Astrocyte (in vitro differentiated cells and primary cell): ENCODE results near the gene TRIM8. TPM values are rescaled to one million over a fixed set of nuclear protein-coding genes. Genes with fewer than 3 reads are reported as not detected.

Experiments
- DNase-seq: peaks from one replicate; pipeline ENCODE4 v3.0.0-alpha.2; 2010; ENCODE audit warnings: low read depth
- FAIRE-seq: peaks from 2 replicates; lab custom pipeline; 2011; peaks lifted over from hg19 to GRCh38; lab: Jason Lieb, UNC
- H2AFZ ChIP-seq: 2 replicates; pipeline ENCODE4 v1.6.0; 2012; ENCODE audit warnings: low read depth, low read length, inconsistent platforms
- H3K27ac ChIP-seq: 2 replicates; pipeline ENCODE4 v1.5.1; 2011; ENCODE audit warnings: low read depth, low read length, inconsistent platforms
- H3K27me3 ChIP-seq: 2 replicates; pipeline ENCODE4 v1.6.0; 2011; ENCODE audit warnings: low read length, inconsistent platforms; ENCODE audit not compliant: insufficient read depth
- H3K36me3 ChIP-seq: 2 replicates; pipeline ENCODE4 v1.5.1; 2011; ENCODE audit warnings: low read length, inconsistent platforms; ENCODE audit not compliant: insufficient read depth
- H3K4me1 ChIP-seq: 2 replicates; pipeline ENCODE4 v1.5.1; 2011; ENCODE audit warnings: low read length, inconsistent platforms; ENCODE audit not compliant: insufficient read depth
- H3K4me2 ChIP-seq: 2 replicates; pipeline ENCODE4 v1.6.0; 2012; ENCODE audit warnings: low read length, inconsistent platforms
- H3K4me3 ChIP-seq: 2 replicates; pipeline ENCODE4 v1.5.1; 2011; ENCODE audit warnings: low read depth, mild to moderate bottlenecking, low read length, inconsistent platforms; ENCODE audit not compliant: insufficient read depth
- H3K79me2 ChIP-seq: 2 replicates; pipeline ENCODE4 v1.6.0; 2012; ENCODE audit warnings: mild to moderate bottlenecking, low read length, inconsistent platforms; ENCODE audit not compliant: insufficient read depth
- H3K9ac ChIP-seq: 2 replicates; pipeline ENCODE4 v1.6.0; 2012; ENCODE audit warnings: mild to moderate bottlenecking, low read length, inconsistent platforms
- H3K9me3 ChIP-seq: 2 replicates; pipeline ENCODE4 v1.5.1; 2012; ENCODE audit warnings: low read depth, mild to moderate bottlenecking, low read length, inconsistent platforms; ENCODE audit not compliant: insufficient read depth
- H4K20me1 ChIP-seq: 2 replicates; pipeline ENCODE4 v1.6.0; 2012; ENCODE audit warnings: low read length, inconsistent platforms; ENCODE audit not compliant: insufficient read depth
- H3K27ac Mint-ChIP-seq: one replicate; pipeline ENCODE4 v1.8.0; 2021; ENCODE audit warnings: mild to moderate bottlenecking, mixed read lengths; ENCODE audit not compliant: unreplicated experiment
- H3K27me3 Mint-ChIP-seq: one replicate; pipeline ENCODE4 v1.8.0; 2021; ENCODE audit warnings: low read depth, mixed read lengths; ENCODE audit not compliant: unreplicated experiment
- H3K36me3 Mint-ChIP-seq: one replicate; pipeline ENCODE4 v1.8.0; 2021; ENCODE audit warnings: low read depth, mixed read lengths; ENCODE audit not compliant: unreplicated experiment
- H3K4me1 Mint-ChIP-seq: one replicate; pipeline ENCODE4 v1.8.0; 2021; ENCODE audit warnings: low read depth, mixed read lengths; ENCODE audit not compliant: unreplicated experiment
- H3K4me3 Mint-ChIP-seq: one replicate; pipeline ENCODE4 v1.8.0; 2021; ENCODE audit warnings: mild to moderate bottlenecking, moderate library complexity, mixed read lengths; ENCODE audit not compliant: unreplicated experiment
- H3K9me3 Mint-ChIP-seq: one replicate; pipeline ENCODE4 v1.8.0; 2021; ENCODE audit warnings: mild to moderate bottlenecking, mixed read lengths; ENCODE audit not compliant: unreplicated experiment
- EZH2 ChIP-seq: IDR thresholded peaks from 2 replicates; pipeline ENCODE4 v1.6.1; 2012; ENCODE audit warnings: mild to moderate bottlenecking, low read length, inconsistent platforms; ENCODE audit not compliant: insufficient read depth
- total RNA-seq: library from RNA; stranded (reverse); gene quantifications from 2 replicates; pipeline ENCODE4 v1.2.1, GENCODE V29; 2021
- TF ChIP-seq, protein P1 (sequence below): IDR thresholded peaks from 2 replicates; pipeline ENCODE4 v1.5.1; 2011; ENCODE audit warnings: low read depth, mild to moderate bottlenecking, inconsistent platforms, low read length, moderate library complexity; ENCODE audit not compliant: insufficient read depth

TRIM8 gene
- total RNA-seq, 1 donor from 2014 or later: 117 TPM

- H4K20me1 ChIP-seq: no peaks in the 10 kb centered on the region
- DNase-seq (no peak), FAIRE-seq (no peak)
- H3K27ac ChIP-seq: peak overlapping the region; percentile 51
- H3K4me2 ChIP-seq: peak overlapping the region; percentile 83
- H3K36me3 ChIP-seq: no peaks in the 10 kb centered on the region
- Mint-ChIP-seq H3K4me3 (no peak overlapping the region), H3K27me3 (no peaks in the 10 kb centered on the region), H3K9me3 (no peaks in the 10 kb centered on the region), H3K36me3 (peaks cover 5% of the 10 kb centered on the region), H3K4me1 (peaks cover 61% of the 10 kb centered on the region), H3K27ac (peak overlapping the region; percentile 100)
- H3K4me3 ChIP-seq: no peak overlapping the region
- H3K9ac ChIP-seq: peak overlapping the region; percentile 78
- no peaks in the 10 kb centered on the region for H3K9me3 ChIP-seq
- H3K27me3 ChIP-seq: no peaks in the 10 kb centered on the region
- no peaks in the 10 kb centered on the region for H3K79me2 ChIP-seq
- H2AFZ ChIP-seq: no peak overlapping the region
- H3K4me1 ChIP-seq: peaks cover 38% of the 10 kb centered on the region
- TF ChIP-seq, protein P1, sequence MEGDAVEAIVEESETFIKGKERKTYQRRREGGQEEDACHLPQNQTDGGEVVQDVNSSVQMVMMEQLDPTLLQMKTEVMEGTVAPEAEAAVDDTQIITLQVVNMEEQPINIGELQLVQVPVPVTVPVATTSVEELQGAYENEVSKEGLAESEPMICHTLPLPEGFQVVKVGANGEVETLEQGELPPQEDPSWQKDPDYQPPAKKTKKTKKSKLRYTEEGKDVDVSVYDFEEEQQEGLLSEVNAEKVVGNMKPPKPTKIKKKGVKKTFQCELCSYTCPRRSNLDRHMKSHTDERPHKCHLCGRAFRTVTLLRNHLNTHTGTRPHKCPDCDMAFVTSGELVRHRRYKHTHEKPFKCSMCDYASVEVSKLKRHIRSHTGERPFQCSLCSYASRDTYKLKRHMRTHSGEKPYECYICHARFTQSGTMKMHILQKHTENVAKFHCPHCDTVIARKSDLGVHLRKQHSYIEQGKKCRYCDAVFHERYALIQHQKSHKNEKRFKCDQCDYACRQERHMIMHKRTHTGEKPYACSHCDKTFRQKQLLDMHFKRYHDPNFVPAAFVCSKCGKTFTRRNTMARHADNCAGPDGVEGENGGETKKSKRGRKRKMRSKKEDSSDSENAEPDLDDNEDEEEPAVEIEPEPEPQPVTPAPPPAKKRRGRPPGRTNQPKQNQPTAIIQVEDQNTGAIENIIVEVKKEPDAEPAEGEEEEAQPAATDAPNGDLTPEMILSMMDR: no peak
- TF ChIP-seq EZH2: no peak
These were observed 32.4 kb downstream of the TRIM8 start for GRCh38 chr10:102676534-102677315.

- Histone ChIP-seq H3K27ac (no peak overlapping the region), H3K4me2 (peak overlapping the region; percentile 83), H3K36me3 (no peaks in the 10 kb centered on the region), H2AFZ (no peak overlapping the region), H3K9ac (peak overlapping the region; percentile 78), H3K27me3 (no peaks in the 10 kb centered on the region), H3K79me2 (no peaks in the 10 kb centered on the region), H4K20me1 (no peaks in the 10 kb centered on the region), H3K9me3 (no peaks in the 10 kb centered on the region), H3K4me1 (peaks cover 38% of the 10 kb centered on the region), H3K4me3 (no peak overlapping the region)
- Mint-ChIP-seq H3K4me1 (peaks cover 62% of the 10 kb centered on the region), H3K36me3 (peaks cover 11% of the 10 kb centered on the region), H3K9me3 (no peaks in the 10 kb centered on the region), H3K27ac (peak overlapping the region; percentile 100), H3K27me3 (no peaks in the 10 kb centered on the region), H3K4me3 (peak overlapping the region; percentile 4)
- FAIRE-seq (no peak), DNase-seq (no peak)
- TF ChIP-seq EZH2: no peak
- TF ChIP-seq, protein P1: no peak
These were observed 33.2 kb downstream of the TRIM8 start for GRCh38 chr10:102677331-102678067.
